Measurements from ENCODE around the gene BCR. TPM values are rescaled to one million over a fixed set of nuclear protein-coding genes. Genes with fewer than 3 reads are reported as not detected.

BCR gene
- total and polyA plus RNA-seq, 2 of the 13 experiments (the other 11 are each of a cell fraction or from before 2014, with no cell fraction given), result 19.9 to 33.6 TPM

DNA sequence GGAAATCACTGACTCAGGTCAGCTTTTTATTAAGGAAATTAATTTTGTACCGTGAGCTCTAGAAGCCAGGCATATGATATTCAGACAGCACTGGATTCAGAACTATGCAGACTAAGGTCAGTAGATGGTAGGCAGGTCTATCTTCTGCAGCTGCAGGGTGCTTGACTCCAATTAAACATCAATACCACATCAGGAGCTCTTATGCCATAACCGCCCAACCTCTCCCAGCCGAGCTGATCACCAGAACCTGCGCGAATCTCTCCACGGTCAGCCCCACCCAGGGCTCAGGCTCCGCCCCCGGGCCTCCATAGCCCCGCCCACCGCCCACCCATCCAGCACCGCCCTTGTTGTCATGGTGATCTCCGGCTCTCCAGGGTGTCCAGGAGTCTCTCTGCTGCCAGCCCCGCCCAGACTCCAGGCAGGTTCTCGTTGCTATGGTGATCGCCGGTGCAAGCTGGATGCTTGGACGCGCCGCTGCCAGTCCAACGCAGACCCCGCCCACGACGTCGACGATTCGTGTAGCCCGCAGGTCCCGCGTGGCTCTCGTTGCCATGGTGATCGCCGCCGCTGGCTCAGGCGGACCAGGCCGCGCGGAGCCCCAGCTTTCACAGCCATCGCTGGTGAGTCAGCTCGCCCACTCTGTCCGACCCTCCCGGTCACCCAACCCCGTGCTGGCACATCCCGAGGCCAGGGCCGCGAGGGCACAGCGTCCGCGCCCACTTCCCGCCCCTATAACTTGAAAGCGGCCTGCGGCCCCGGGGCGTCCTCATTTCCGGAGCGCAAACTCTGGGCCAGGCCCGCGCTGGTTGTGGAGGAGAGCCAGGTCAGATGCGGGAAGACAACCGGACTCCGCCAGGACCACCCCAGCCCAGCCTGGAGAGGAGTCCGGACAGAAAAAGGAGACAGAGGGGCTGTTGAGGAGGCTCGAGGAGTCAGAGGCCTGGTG is 35.1 kb upstream of the BCR start, which contains the start of gene RAB36 (continued):
- 0 out of 2 replicates have a peak, but pooled peaks have one; percentile 36 for TF ChIP-seq ZNF501 (CRISPR knock-in tag; IDR thresholded peaks at IDR 0.05)
- TF ChIP-seq, protein P1, sequence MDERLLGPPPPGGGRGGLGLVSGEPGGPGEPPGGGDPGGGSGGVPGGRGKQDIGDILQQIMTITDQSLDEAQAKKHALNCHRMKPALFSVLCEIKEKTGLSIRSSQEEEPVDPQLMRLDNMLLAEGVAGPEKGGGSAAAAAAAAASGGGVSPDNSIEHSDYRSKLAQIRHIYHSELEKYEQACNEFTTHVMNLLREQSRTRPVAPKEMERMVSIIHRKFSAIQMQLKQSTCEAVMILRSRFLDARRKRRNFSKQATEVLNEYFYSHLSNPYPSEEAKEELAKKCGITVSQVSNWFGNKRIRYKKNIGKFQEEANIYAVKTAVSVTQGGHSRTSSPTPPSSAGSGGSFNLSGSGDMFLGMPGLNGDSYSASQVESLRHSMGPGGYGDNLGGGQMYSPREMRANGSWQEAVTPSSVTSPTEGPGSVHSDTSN (CRISPR knock-in tag; IDR thresholded peaks at IDR 0.05), result peak; percentile 60
- peak; percentile 40; the same call in 1 of the 2 replicates for TF ChIP-seq ZNF768 (CRISPR knock-in tag; IDR thresholded peaks at IDR 0.05)
- TF ChIP-seq DPF2 (CRISPR knock-in tag; IDR thresholded peaks at IDR 0.05; ENCODE audit: borderline replicate concordance, low read depth), result no peak
- no peak for TF ChIP-seq KMT2A (CRISPR knock-in tag; IDR thresholded peaks at IDR 0.05)
- peak; percentile 33; the same call in 1 of the 2 replicates for TF ChIP-seq HOXA3 (CRISPR knock-in tag; IDR thresholded peaks at IDR 0.05)
- no peak for TF ChIP-seq CHCHD3 (CRISPR knock-in tag; IDR thresholded peaks at IDR 0.05)
- TF ChIP-seq, protein P2, sequence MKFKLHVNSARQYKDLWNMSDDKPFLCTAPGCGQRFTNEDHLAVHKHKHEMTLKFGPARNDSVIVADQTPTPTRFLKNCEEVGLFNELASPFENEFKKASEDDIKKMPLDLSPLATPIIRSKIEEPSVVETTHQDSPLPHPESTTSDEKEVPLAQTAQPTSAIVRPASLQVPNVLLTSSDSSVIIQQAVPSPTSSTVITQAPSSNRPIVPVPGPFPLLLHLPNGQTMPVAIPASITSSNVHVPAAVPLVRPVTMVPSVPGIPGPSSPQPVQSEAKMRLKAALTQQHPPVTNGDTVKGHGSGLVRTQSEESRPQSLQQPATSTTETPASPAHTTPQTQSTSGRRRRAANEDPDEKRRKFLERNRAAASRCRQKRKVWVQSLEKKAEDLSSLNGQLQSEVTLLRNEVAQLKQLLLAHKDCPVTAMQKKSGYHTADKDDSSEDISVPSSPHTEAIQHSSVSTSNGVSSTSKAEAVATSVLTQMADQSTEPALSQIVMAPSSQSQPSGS (CRISPR knock-in tag; IDR thresholded peaks at IDR 0.05), result no peak
- TF ChIP-seq HOXD1 (CRISPR knock-in tag; IDR thresholded peaks at IDR 0.05), result peak; percentile 27; the same call in 1 of the 2 replicates
- no peak for TF ChIP-seq ZNF816 (CRISPR knock-in tag; IDR thresholded peaks at IDR 0.05; ENCODE audit: borderline replicate concordance)
- peak; percentile 23; the same call in 1 of the 2 replicates for TF ChIP-seq HDAC2 (CRISPR knock-in tag; IDR thresholded peaks at IDR 0.05)
- no peak for TF ChIP-seq ZNF343 (CRISPR knock-in tag; IDR thresholded peaks at IDR 0.05)
- TF ChIP-seq KDM6A (CRISPR knock-in tag; IDR thresholded peaks at IDR 0.05; ENCODE audit: low read depth), result no peak
- TF ChIP-seq, protein P3, sequence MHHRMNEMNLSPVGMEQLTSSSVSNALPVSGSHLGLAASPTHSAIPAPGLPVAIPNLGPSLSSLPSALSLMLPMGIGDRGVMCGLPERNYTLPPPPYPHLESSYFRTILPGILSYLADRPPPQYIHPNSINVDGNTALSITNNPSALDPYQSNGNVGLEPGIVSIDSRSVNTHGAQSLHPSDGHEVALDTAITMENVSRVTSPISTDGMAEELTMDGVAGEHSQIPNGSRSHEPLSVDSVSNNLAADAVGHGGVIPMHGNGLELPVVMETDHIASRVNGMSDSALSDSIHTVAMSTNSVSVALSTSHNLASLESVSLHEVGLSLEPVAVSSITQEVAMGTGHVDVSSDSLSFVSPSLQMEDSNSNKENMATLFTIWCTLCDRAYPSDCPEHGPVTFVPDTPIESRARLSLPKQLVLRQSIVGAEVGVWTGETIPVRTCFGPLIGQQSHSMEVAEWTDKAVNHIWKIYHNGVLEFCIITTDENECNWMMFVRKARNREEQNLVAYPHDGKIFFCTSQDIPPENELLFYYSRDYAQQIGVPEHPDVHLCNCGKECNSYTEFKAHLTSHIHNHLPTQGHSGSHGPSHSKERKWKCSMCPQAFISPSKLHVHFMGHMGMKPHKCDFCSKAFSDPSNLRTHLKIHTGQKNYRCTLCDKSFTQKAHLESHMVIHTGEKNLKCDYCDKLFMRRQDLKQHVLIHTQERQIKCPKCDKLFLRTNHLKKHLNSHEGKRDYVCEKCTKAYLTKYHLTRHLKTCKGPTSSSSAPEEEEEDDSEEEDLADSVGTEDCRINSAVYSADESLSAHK (CRISPR knock-in tag; IDR thresholded peaks at IDR 0.05; ENCODE audit: borderline replicate concordance), result no peak
- no peak for TF ChIP-seq ZNF260 (CRISPR knock-in tag; IDR thresholded peaks at IDR 0.05; ENCODE audit: borderline replicate concordance, low read depth)
- no peak for TF ChIP-seq SATB2 (CRISPR knock-in tag; IDR thresholded peaks at IDR 0.05)
- peak; percentile 53 for TF ChIP-seq SP2 (CRISPR knock-in tag; IDR thresholded peaks at IDR 0.05)
- no peak for TF ChIP-seq HNRNPK (IDR thresholded peaks at IDR 0.05; ENCODE audit: low read depth, low read length, poor library complexity, severe bottlenecking)
- TF ChIP-seq SP4 (CRISPR knock-in tag; IDR thresholded peaks at IDR 0.05), result peak; percentile 35; the same call in 1 of the 2 replicates
- 0 out of 2 replicates have a peak, but pooled peaks have one; percentile 4 for TF ChIP-seq MEIS2 (CRISPR knock-in tag; IDR thresholded peaks at IDR 0.05)
- TF ChIP-seq YY1 (IDR thresholded peaks at IDR 0.05; ENCODE audit: insufficient read depth, insufficient replicate concordance, low read depth, low read length), result no peak
- no peak for TF ChIP-seq SP1 (IDR thresholded peaks at IDR 0.05)
- TF ChIP-seq SP1 (CRISPR knock-in tag; IDR thresholded peaks at IDR 0.05), result peak; percentile 69; the same call in 1 of the 2 replicates
- TF ChIP-seq CENPX (CRISPR knock-in tag; IDR thresholded peaks at IDR 0.05), result no peak
- peak; percentile 94 for TF ChIP-seq MXI1 (IDR thresholded peaks at IDR 0.05; ENCODE audit: borderline replicate concordance, low read depth, low read length)
- TF ChIP-seq ZNF292 (CRISPR knock-in tag; IDR thresholded peaks at IDR 0.05; ENCODE audit: borderline replicate concordance, low read depth), result peak; percentile 11; the same call in 1 of the 2 replicates
